ENCODE results near the gene ZNRD2. TPM values are rescaled to one million over a fixed set of nuclear protein-coding genes. Genes with fewer than 3 reads are reported as not detected.

Gene ZNRD2
- total RNA-seq, 4 donors from 2014 or later = 43.6 to 77.3 (median 63.3) TPM

DNA sequence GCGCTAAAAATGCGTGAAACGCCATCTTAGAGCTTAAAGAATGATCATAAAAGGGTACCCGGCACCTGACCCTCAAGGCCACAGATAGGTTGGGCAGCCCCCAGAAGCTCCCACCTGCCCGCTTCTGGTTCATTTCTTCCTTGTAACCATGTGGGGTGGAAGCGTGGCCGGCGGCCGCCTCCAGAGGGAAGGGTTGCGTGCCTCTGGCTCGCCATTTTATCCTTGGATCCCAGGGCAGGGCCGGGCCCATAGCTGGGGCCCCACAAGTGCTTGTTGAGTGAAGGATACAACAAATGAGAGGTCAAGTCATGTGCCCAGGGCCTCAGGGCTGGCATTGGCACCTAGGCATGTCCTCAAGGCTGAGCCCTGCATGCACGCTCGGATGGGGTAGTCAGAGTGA is 51.2 kb downstream of the ZNRD2 start:
- no peaks in the 10 kb centered on the region for H3K27me3 ChIP-seq
- TF ChIP-seq POLR2AphosphoS5 (IDR thresholded peaks at IDR 0.05) (no peak), POLR2A (IDR thresholded peaks at IDR 0.05; ENCODE audit: low read depth) (no peak), EP300 (IDR thresholded peaks at IDR 0.05) (no peak)
- TF ChIP-seq, protein P1, sequence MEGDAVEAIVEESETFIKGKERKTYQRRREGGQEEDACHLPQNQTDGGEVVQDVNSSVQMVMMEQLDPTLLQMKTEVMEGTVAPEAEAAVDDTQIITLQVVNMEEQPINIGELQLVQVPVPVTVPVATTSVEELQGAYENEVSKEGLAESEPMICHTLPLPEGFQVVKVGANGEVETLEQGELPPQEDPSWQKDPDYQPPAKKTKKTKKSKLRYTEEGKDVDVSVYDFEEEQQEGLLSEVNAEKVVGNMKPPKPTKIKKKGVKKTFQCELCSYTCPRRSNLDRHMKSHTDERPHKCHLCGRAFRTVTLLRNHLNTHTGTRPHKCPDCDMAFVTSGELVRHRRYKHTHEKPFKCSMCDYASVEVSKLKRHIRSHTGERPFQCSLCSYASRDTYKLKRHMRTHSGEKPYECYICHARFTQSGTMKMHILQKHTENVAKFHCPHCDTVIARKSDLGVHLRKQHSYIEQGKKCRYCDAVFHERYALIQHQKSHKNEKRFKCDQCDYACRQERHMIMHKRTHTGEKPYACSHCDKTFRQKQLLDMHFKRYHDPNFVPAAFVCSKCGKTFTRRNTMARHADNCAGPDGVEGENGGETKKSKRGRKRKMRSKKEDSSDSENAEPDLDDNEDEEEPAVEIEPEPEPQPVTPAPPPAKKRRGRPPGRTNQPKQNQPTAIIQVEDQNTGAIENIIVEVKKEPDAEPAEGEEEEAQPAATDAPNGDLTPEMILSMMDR (IDR thresholded peaks at IDR 0.05) = no peak
- no peak for DNase-seq (ENCODE audit: extremely low spot score)
- H3K9me3 ChIP-seq = no peaks in the 10 kb centered on the region
- 92% methylated on average over 14 of the region's 14 CpGs for WGBS
- peaks cover 11 to 26% (median 20%) of the 10 kb centered on the region in 4 donors for H3K4me1 ChIP-seq
- intact Hi-C loops (cut with DNase I) = loop anchor here (10.0 kb wide), 1 partner anchor 193 kb away; no protein-coding TSS in a partner anchor
- H3K4me3 ChIP-seq = no peak overlapping the region
- no peak overlapping the region for H3K27ac ChIP-seq (replicated peaks in 1 of 4)
- peaks cover 50 to 96% (median 94%) of the 10 kb centered on the region in 4 donors for H3K36me3 ChIP-seq

Small RNAs within 50 kb of the gene (small RNA-seq; reads per million reads assigned to genes)
- 0 reads per million in 3 donors for gene AP001362.1

Other genes starting within 250 kb of the ZNRD2 start
- gene DPF2, start 236.6 kb upstream of the ZNRD2 start, total RNA-seq = 10 to 100 TPM; 40.3 to 60.6 (median 52.9) TPM
- under 1 TPM in 1 of 4 donors, not detected in 3; 0.19 TPM for gene TIGD3, start 215.7 kb upstream of the ZNRD2 start, total RNA-seq
- gene SLC25A45, start 187.8 kb upstream of the ZNRD2 start, total RNA-seq = 10 to 100 TPM in 1 of 4 donors, 1 to 10 TPM in 3; 4.6 to 11.3 (median 5.9) TPM
- gene FRMD8, start 183.8 kb upstream of the ZNRD2 start, total RNA-seq = 10 to 100 TPM; 30.4 to 37.3 (median 34.7) TPM
- 100 to 1,000 TPM in 2 of 4 donors, 10 to 100 TPM in 2; 42.8 to 181 (median 96.0) TPM for gene NEAT1, start 147.7 kb upstream of the ZNRD2 start, total RNA-seq
- gene MALAT1, start 71.4 kb upstream of the ZNRD2 start, total RNA-seq = over 10,000 TPM in 1 of 4 donors, 1,000 to 10,000 TPM in 3; 2,724 to 15,405 (median 5,373) TPM
- 100 to 1,000 TPM in 2 of 4 donors, 10 to 100 TPM in 2; 74.3 to 115 (median 104) TPM for gene SCYL1, start 45.4 kb upstream of the ZNRD2 start, total RNA-seq
- 100 to 1,000 TPM; 107 to 208 (median 137) TPM for gene LTBP3, start 12.1 kb upstream of the ZNRD2 start, total RNA-seq
- 10 to 100 TPM; 47.9 to 90.4 (median 75.0) TPM for gene FAM89B, start 2.1 kb downstream of the ZNRD2 start, total RNA-seq
- gene EHBP1L1, start 5.6 kb downstream of the ZNRD2 start, total RNA-seq = 100 to 1,000 TPM; 186 to 472 (median 293) TPM
- gene KCNK7, start 25.3 kb downstream of the ZNRD2 start, total RNA-seq = 1 to 10 TPM in 3 of 4 donors, under 1 TPM in 1; 0.99 to 1.2 (median 1.2) TPM
- gene MAP3K11, start 43.7 kb downstream of the ZNRD2 start, total RNA-seq = 10 to 100 TPM; 29.9 to 41.7 (median 37.6) TPM
- 10 to 100 TPM; 21.4 to 43.1 (median 27.1) TPM for gene PCNX3, start 45.3 kb downstream of the ZNRD2 start, total RNA-seq
- gene SIPA1, start 67.6 kb downstream of the ZNRD2 start, total RNA-seq = 10 to 100 TPM; 40.7 to 56.3 (median 45.8) TPM
- gene RELA, start 92.4 kb downstream of the ZNRD2 start, total RNA-seq = 10 to 100 TPM; 51.5 to 84.6 (median 82.1) TPM
- 10 to 100 TPM; 66.4 to 77.1 (median 68.3) TPM for gene KAT5, start 141.8 kb downstream of the ZNRD2 start, total RNA-seq
- gene RNASEH2C, start 150.3 kb downstream of the ZNRD2 start, total RNA-seq = 100 to 1,000 TPM in 1 of 4 donors, 10 to 100 TPM in 3; 72.1 to 137 (median 80.9) TPM
- 10 to 100 TPM; 15.0 to 28.0 (median 24.2) TPM for gene AP5B1, start 210.5 kb downstream of the ZNRD2 start, total RNA-seq
- gene OVOL1, start 216.6 kb downstream of the ZNRD2 start, total RNA-seq = not detected

Measured in esophagus muscularis mucosa (tissue), 4 donors.